HG02885 (cell line): ENCODE data around the gene KRTAP4-12.
"Not testable (repeated sequence)": the region's sequence is repeated elsewhere in the genome, so short reads cannot be mapped to it uniquely, and the experiment has no call there.

Source experiments
- ATAC-seq: cut with Tn5 transposase; IDR thresholded peaks from one replicate; pipeline ENCODE4 v1.9.1; 2021; ENCODE audit warnings: mild to moderate bottlenecking; ENCODE audit not compliant: unreplicated experiment, poor library complexity

Gene KRTAP4-12

GRCh38 chr17:41098481-41098880 is 25.5 kb downstream of the KRTAP4-12 start:
- ATAC-seq, result no peak

GRCh38 chr17:41098042-41098441 is 25.9 kb downstream of the KRTAP4-12 start, which contains the start of gene KRTAP4-8:
Gene KRTAP4-8 (minus strand): TSS chr17:41098142. CDS start chr17:41098084, 58 bp downstream.
- ATAC-seq, result no peak

DNA sequence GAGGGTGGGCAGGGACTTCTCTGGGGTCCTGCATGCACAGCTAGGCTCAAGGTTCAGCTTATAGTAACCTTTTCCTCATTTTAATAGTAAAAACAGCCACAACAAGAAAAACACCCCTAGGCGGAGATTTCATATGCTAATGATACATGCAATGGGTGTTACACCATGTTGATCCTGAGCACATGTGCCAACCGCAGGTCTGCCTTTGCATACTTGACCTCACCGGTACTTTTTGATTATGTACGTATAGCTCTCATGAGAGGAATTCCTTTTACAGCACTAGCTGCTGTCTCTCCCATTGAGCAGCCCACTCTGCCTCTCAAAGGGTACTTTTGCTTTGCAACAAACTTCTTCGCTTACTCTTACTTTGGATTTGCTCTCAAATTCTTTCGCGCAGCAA is 27.9 kb downstream of the KRTAP4-12 start:
- ATAC-seq, result no peak

DNA sequence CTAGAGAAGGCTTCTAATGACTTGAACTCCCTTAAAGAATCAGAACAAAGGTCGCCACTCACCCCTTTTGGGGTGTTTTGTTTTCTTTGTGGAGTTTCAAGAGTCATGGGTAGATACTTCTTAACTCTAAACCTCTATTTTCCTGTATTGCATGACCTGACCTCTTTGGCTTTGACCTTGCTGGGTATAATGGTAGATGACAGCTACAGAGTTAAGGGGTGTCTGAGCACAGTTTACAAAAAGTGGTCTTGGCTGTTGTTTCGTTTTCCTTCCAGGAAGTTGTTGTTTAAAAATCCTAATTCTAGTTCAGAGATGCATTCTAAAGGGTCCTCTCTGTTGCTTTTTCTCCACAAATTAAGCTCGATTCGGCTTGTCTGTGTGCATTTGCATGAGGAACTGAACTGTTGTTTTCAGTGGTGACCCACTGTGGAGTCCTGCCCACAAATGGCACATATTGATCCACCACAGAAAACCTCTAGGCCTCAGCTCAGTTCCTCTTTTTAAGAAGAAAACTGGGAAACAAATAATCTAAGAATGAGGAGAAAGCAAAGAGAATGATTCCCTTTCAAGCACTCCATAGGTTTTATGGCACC is 35.1 kb downstream of the KRTAP4-12 start:
- ATAC-seq, result not testable (repeated sequence)

GRCh38 chr17:41084100-41084856 is 39.7 kb downstream of the KRTAP4-12 start, which contains the start of gene KRTAP4-7:
Gene KRTAP4-7 (plus strand): TSS chr17:41084150. CDS start chr17:41084207, 57 bp downstream.
- not testable (repeated sequence) for ATAC-seq

- ATAC-seq, result not testable (repeated sequence)
These were observed 40.6 kb downstream of the KRTAP4-12 start for GRCh38 chr17:41083427-41083826.

DNA sequence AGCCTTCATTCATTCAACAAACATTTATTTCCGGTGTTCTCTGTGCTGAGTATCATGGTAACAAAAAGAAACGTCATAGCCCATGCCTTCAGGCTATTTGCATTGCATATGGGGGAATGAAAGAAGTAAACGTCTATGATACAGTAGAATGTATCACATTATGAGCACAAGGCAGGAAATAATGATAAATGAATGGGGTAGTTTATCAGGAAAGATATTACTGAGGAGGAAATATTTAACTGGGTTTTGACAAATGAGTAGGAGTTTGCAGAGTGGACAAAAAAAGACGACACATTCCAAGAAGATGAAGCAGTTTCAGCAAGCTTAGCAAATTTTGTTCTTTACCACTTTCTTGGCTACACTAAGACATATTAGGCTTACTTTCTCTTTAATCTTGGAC is 41.4 kb downstream of the KRTAP4-12 start:
- ATAC-seq, result no peak

DNA sequence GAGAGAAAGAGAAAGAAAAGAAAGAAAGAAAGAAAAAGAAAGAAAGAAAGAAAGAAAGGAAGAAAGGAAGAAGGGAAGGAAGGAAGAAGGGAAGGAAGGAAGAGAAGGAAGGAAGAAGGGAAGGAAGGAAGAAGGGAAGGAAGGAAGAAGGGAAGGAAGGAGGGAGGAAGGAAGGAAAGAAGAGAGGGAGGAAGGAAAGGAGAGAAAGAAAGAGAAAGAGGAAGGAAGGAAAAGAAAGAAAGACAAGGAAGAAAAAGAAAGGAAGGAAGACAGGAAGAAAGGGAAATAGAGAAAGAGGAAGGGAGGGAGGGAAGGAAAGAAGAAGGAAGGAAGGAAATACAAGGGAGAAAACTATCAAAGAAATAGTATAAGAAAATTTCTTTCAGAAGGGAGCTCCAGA is 47.2 kb downstream of the KRTAP4-12 start:
- no peak for ATAC-seq

GRCh38 chr17:41073676-41074075 is 50.3 kb downstream of the KRTAP4-12 start:
- ATAC-seq, result no peak
